Osteoblast (primary cell): ENCODE data around the gene VGLL2. TPM values are rescaled to one million over a fixed set of nuclear protein-coding genes. Genes with fewer than 3 reads are reported as not detected.

ENCODE experiments used
- DNase-seq: peaks from one replicate; pipeline ENCODE4 v3.0.0; 2011; ENCODE audit warnings: low spot score, mixed read lengths; ENCODE audit not compliant: insufficient read length; ENCODE audit errors: missing footprints
- H2AFZ ChIP-seq: 2 replicates; pipeline ENCODE4 v1.6.0; 2011; ENCODE audit warnings: mild to moderate bottlenecking, low read length
- H3K27ac ChIP-seq: 2 replicates; pipeline ENCODE4 v1.5.1; 2011; ENCODE audit warnings: mild to moderate bottlenecking, low read depth, low read length, moderate library complexity
- H3K27me3 ChIP-seq: 2 replicates; pipeline ENCODE4 v1.6.0; 2012; ENCODE audit warnings: mild to moderate bottlenecking, control low read depth, inconsistent platforms, low read length, moderate library complexity; ENCODE audit not compliant: insufficient read depth
- H3K36me3 ChIP-seq: 2 replicates; pipeline ENCODE4 v1.5.1; 2011; ENCODE audit warnings: mild to moderate bottlenecking, low read length, control low read depth, moderate library complexity; ENCODE audit not compliant: insufficient read depth
- H3K4me1 ChIP-seq: 2 replicates; pipeline ENCODE4 v1.5.1; 2011; ENCODE audit warnings: mild to moderate bottlenecking, low read length, control low read depth, moderate library complexity; ENCODE audit not compliant: insufficient read depth
- H3K4me2 ChIP-seq: 2 replicates; pipeline ENCODE4 v1.6.0; 2011; ENCODE audit warnings: mild to moderate bottlenecking, low read length; ENCODE audit not compliant: insufficient read depth
- H3K4me3 ChIP-seq: fragments of 200-600 bp; sonication (generic); 3 replicates; pipeline ENCODE4 v1.5.1; 2012; ENCODE audit warnings: mild to moderate bottlenecking, low read length, inconsistent platforms; ENCODE audit not compliant: insufficient read depth
- H3K79me2 ChIP-seq: 2 replicates; pipeline ENCODE4 v1.6.0; 2012; ENCODE audit warnings: mild to moderate bottlenecking, low read length, control low read depth, inconsistent platforms; ENCODE audit not compliant: insufficient read depth
- H3K9me3 ChIP-seq: 2 replicates; pipeline ENCODE4 v1.5.1; 2011; ENCODE audit warnings: low read depth, low read length, control low read depth
- H4K20me1 ChIP-seq: 2 replicates; pipeline ENCODE4 v1.6.0; 2012; ENCODE audit warnings: mild to moderate bottlenecking, low read length, control low read depth; ENCODE audit not compliant: insufficient read depth
- CTCF ChIP-seq: IDR thresholded peaks from 2 replicates; pipeline ENCODE4 v1.5.1; 2011; ENCODE audit warnings: mild to moderate bottlenecking, low read depth, low read length, moderate library complexity; ENCODE audit errors: extremely low read depth
- total RNA-seq: library from RNA; depleted of rRNA; stranded (reverse); fragments of >200 nt; gene quantifications from 2 replicates; pipeline ENCODE4 v1.2.3, GENCODE V29; 2012

VGLL2 gene
- total RNA-seq, 1 donor, result not detected

DNA sequence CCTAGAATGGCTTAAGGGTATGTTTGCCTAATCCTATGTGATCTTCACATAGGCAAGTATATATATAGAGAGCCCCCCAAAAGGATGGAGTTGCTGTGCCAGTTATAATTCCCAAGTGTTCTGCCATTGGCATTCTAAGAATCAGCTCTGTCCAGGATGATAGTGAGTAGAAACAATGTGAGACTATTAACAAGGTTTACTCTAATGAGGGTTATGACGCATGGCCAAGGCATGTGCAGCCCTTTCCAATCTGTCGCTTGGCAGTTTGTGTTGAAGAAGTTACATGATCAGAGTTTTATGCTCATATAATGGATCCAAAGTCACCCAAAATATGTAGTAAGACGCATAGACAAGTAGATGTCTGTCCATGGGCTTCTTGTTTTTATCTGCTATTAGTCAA is 33.6 kb downstream of the VGLL2 start:
- DNase-seq, result peak; percentile 26
- TF ChIP-seq CTCF, result no peak
- no peak overlapping the region for H2AFZ ChIP-seq
- no peaks in the 10 kb centered on the region for H3K9me3 ChIP-seq
- H3K27me3 ChIP-seq, result no peaks in the 10 kb centered on the region
- no peaks in the 10 kb centered on the region for H4K20me1 ChIP-seq
- H3K4me1 ChIP-seq, result no peaks in the 10 kb centered on the region
- H3K36me3 ChIP-seq, result no peaks in the 10 kb centered on the region
- H3K4me2 ChIP-seq, result no peak overlapping the region
- no peak overlapping the region for H3K27ac ChIP-seq
- H3K4me3 ChIP-seq, result no peak overlapping the region
- no peaks in the 10 kb centered on the region for H3K79me2 ChIP-seq

DNA sequence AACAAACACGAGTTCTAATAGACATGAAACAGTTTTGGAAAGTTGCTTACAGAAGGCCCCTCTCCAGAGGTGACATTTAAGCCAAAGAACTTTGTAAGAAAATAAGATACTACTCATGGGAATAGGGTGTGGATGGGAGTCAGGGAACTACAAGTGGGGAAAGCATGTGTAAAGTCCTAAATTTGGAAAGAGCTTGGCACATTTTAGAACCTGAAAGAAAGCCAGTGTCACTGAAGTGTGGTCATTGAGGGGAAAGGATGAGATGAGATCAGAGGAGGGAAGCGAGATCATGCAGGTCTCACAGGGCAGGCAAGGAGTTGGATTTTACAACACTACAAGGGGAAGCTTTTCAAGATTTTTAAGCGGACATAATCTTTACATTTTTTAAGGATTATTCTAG is 38.0 kb downstream of the VGLL2 start:
- Histone ChIP-seq H3K4me3 (no peak overlapping the region), H3K4me1 (no peaks in the 10 kb centered on the region), H3K27ac (no peak overlapping the region), H4K20me1 (no peaks in the 10 kb centered on the region), H3K27me3 (no peaks in the 10 kb centered on the region), H3K9me3 (no peaks in the 10 kb centered on the region), H3K79me2 (no peaks in the 10 kb centered on the region), H2AFZ (no peak overlapping the region), H3K4me2 (no peak overlapping the region), H3K36me3 (no peaks in the 10 kb centered on the region)
- no peak for TF ChIP-seq CTCF
- DNase-seq, result no peak

DNA sequence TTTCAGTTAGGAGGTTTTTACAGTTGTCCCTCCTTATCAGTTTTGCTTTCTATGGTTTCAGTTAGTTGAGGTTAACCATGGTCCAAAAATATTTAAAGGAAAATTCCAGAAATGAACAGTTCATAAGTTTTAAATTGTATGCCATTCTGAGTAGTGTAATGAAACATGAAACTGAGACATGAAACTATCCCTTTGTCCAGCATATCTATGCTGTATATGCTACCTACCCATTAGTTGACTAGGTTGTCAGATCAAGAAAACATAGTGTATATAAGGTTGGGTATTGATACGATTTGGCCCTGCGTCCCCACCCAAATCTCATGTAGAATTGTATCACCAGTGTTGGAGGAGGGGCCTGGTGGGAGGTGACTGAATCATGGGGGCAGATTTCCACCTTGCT is 39.1 kb downstream of the VGLL2 start:
- TF ChIP-seq CTCF, result no peak
- DNase-seq, result no peak
- no peaks in the 10 kb centered on the region for H3K27me3 ChIP-seq

DNA sequence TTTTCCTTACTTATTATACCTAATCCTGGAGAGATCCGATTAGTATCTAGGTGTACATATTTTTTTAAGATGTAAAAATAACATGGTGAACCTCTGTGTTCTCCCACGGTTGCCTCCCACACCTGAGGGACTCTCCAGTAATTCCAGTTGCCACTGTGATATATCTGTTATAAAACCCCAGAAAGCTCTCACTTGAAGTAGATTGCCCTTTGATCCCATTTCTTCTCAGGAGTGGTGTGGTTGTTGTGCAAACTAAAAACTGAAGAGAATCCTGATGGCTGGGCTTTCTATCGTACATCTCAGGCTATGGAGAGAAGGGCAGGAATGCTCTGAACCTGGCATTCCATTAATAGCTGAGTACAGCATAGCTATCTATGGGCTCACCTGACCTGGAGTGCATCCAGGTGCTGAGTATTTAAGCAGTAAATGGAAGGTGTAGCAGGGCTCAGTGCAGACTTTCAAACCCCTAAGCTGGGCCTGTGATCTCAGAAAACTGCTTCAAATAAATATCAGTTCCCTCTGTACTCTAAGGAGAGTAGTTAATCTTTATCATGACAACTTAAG is 41.0 kb downstream of the VGLL2 start:
- H3K9me3 ChIP-seq, result no peaks in the 10 kb centered on the region
- no peak overlapping the region for H3K4me3 ChIP-seq
- no peak overlapping the region for H2AFZ ChIP-seq
- H3K4me2 ChIP-seq, result no peak overlapping the region
- H3K36me3 ChIP-seq, result no peaks in the 10 kb centered on the region
- H3K79me2 ChIP-seq, result no peaks in the 10 kb centered on the region
- no peak for DNase-seq
- H3K27me3 ChIP-seq, result no peaks in the 10 kb centered on the region
- H3K27ac ChIP-seq, result no peak overlapping the region
- H3K4me1 ChIP-seq, result no peaks in the 10 kb centered on the region
- no peak for TF ChIP-seq CTCF
- no peaks in the 10 kb centered on the region for H4K20me1 ChIP-seq

More for the DNA sequence above, 39.1 kb downstream of the VGLL2 start:
- no peaks in the 10 kb centered on the region for H3K4me1 ChIP-seq
- no peaks in the 10 kb centered on the region for H3K79me2 ChIP-seq
- no peak overlapping the region for H3K4me2 ChIP-seq
- H4K20me1 ChIP-seq, result no peaks in the 10 kb centered on the region
- no peak overlapping the region for H2AFZ ChIP-seq
- no peak overlapping the region for H3K27ac ChIP-seq
- H3K9me3 ChIP-seq, result no peaks in the 10 kb centered on the region
- no peak overlapping the region for H3K4me3 ChIP-seq
- no peaks in the 10 kb centered on the region for H3K36me3 ChIP-seq
